B cell (primary cell): Measurements from ENCODE around the gene SETDB2. TPM values are rescaled to one million over a fixed set of nuclear protein-coding genes. Genes with fewer than 3 reads are reported as not detected.

Experiments used
- ATAC-seq: fragments of 200-7000 bp; cut with Tn5 transposase; one replicate; pipeline ENCODE4 v1.10.0; 2021; ENCODE audit warnings: low read depth, mild to moderate bottlenecking, moderate number of reproducible peaks, moderate library complexity
- CTCF ChIA-PET: fragments of 350-600 bp; sonication (Branson Sonifier 250); formaldehyde crosslinking; loops from one replicate; lab custom pipeline; 2021; ENCODE audit warnings: antibody characterized with exemption, inconsistent platforms; lab: Charles Lee
- POLR2A ChIA-PET: fragments of 350-600 bp; sonication (Branson Sonifier 250); formaldehyde crosslinking; loops from one replicate; lab custom pipeline; 2021; ENCODE audit warnings: antibody characterized with exemption; lab: Charles Lee
- DNase-seq: peaks from one replicate; pipeline ENCODE4 v3.0.0; 2013
- H2AFZ ChIP-seq: 2 replicates; pipeline ENCODE4 v1.6.1; 2012; ENCODE audit warnings: mild to moderate bottlenecking, low read depth, low read length; ENCODE audit not compliant: insufficient read depth, poor library complexity, severe bottlenecking
- H3K27ac ChIP-seq, 2 donors: 1 replicate in 1 of 2; 2 replicates in 1 of 2; pipeline ENCODE4 v1.5.1; 2012 to 2013; ENCODE audit warnings: low read length in 2 of 2, mild to moderate bottlenecking in 2 of 2, moderate library complexity in 1 of 2
- H3K27me3 ChIP-seq, 4 experiments: fragments of 200-600 bp in 1 of 4; sonication (generic) in 1 of 4; replicated peaks in 1 of 4; 1 replicate in 2 of 4; 2 replicates in 2 of 4; pipeline versions ENCODE4 v1.6.1 to v1.7.0; 2013 to 2016; ENCODE audit warnings: low read length in 3 of 4, mild to moderate bottlenecking in 2 of 4, mixed read lengths in 1 of 4, moderate library complexity in 1 of 4; ENCODE audit not compliant: insufficient read depth in 4 of 4, control insufficient read depth in 3 of 4; ENCODE audit errors: control extremely low read depth in 1 of 4
- H3K36me3 ChIP-seq, 2 experiments: replicated peaks in 1 of 2; 1 replicate in 1 of 2; 2 replicates in 1 of 2; pipeline versions ENCODE4 v1.6.1 to v1.7.1; 2013; ENCODE audit warnings: low read length in 1 of 2; ENCODE audit not compliant: insufficient read depth in 2 of 2, control insufficient read depth in 1 of 2; ENCODE audit errors: control extremely low read depth in 1 of 2, extremely low read depth in 1 of 2
- H3K4me1 ChIP-seq, 2 donors: fragments of 200-600 bp in 1 of 2; sonication (generic) in 1 of 2; 1 replicate in 1 of 2; 2 replicates in 1 of 2; pipeline versions ENCODE4 v1.5.1 to v1.6.1; 2013 to 2017; ENCODE audit warnings: low read length in 2 of 2; ENCODE audit not compliant: control insufficient read depth in 2 of 2, insufficient read depth in 2 of 2
- H3K4me2 ChIP-seq: replicated peaks from 2 replicates; pipeline ENCODE3; 2012; ENCODE audit warnings: mild to moderate bottlenecking, low read depth, low read length; ENCODE audit not compliant: poor library complexity, severe bottlenecking
- H3K4me3 ChIP-seq, 5 experiments: fragments of 200-600 bp in 1 of 5; sonication (generic) in 1 of 5; 1 replicate in 3 of 5; 2 replicates in 2 of 5; pipeline versions ENCODE4 v1.5.1 to v1.7.0; 2011 to 2016; ENCODE audit warnings: low read length in 4 of 5, mild to moderate bottlenecking in 4 of 5, low read depth in 2 of 5, control low read depth in 1 of 5, moderate library complexity in 1 of 5; ENCODE audit not compliant: insufficient read depth in 1 of 5; ENCODE audit errors: control extremely low read depth in 1 of 5, extremely low read depth in 1 of 5
- H3K79me2 ChIP-seq: fragments of 200-600 bp; sonication (generic); one replicate; pipeline ENCODE4 v1.6.0; 2016; ENCODE audit warnings: low read length; ENCODE audit not compliant: control insufficient read depth, insufficient read depth
- H3K9ac ChIP-seq: fragments of 200-600 bp; sonication (generic); 2 replicates; pipeline ENCODE4 v1.6.1; 2017; ENCODE audit warnings: mild to moderate bottlenecking, low read length, moderate library complexity
- H3K9me3 ChIP-seq, 3 donors: one replicate each; pipeline versions ENCODE4 v1.6.1 to v1.7.1; 2013; ENCODE audit warnings: low read length in 2 of 3; ENCODE audit not compliant: control insufficient read depth in 2 of 3, insufficient read depth in 1 of 3; ENCODE audit errors: control extremely low read depth in 1 of 3
- H4K20me1 ChIP-seq: 2 replicates; pipeline ENCODE4 v1.6.0; 2012; ENCODE audit warnings: mild to moderate bottlenecking, low read length; ENCODE audit not compliant: insufficient read depth, control insufficient read depth, poor library complexity, severe bottlenecking
- H3K27ac Mint-ChIP-seq: one replicate; pipeline ENCODE4 v1.8.0; 2021; ENCODE audit warnings: mixed read lengths
- H3K27me3 Mint-ChIP-seq: one replicate; pipeline ENCODE4 v1.8.0; 2021; ENCODE audit warnings: mixed read lengths
- H3K4me1 Mint-ChIP-seq: one replicate; pipeline ENCODE4 v1.8.0; 2021; ENCODE audit warnings: mixed read lengths
- H3K4me3 Mint-ChIP-seq: one replicate; pipeline ENCODE4 v1.8.0; 2021; ENCODE audit warnings: mixed read lengths
- H3K9me3 Mint-ChIP-seq: one replicate; pipeline ENCODE4 v1.8.0; 2022; ENCODE audit warnings: mixed read lengths; ENCODE audit not compliant: insufficient read depth
- CTCF ChIP-seq: fragments of 200-600 bp; IDR thresholded peaks from one replicate; pipeline ENCODE4 v1.8.0; 2022; ENCODE audit warnings: antibody characterized with exemption, mild to moderate bottlenecking
- EZH2 ChIP-seq: IDR thresholded peaks from 2 replicates; pipeline ENCODE4 v1.6.1; 2012; ENCODE audit warnings: borderline replicate concordance, low read depth, mild to moderate bottlenecking, moderate library complexity, low read length; ENCODE audit not compliant: insufficient read depth, poor library complexity, severe bottlenecking
- WGBS: methylation state at CpG from one replicate; pipeline ENCODE4 v1.1.5; 2013; ENCODE audit warnings: missing lambda C conversion rate; ENCODE audit not compliant: insufficient coverage; 5-methylcytosine and 5-hydroxymethylcytosine counted together
- intact Hi-C: fragments of 100-400 bp; cut with micrococcal nuclease; formaldehyde crosslinking; loops from one replicate; pipeline ENCODE4 v1.10.0; 2022
- polyA plus RNA-seq: library from polyadenylated mRNA; depleted of rRNA; stranded (reverse); fragments of >200 nt; gene quantifications from 2 replicates; pipeline ENCODE4 v1.2.3, GENCODE V29; 2012
- total RNA-seq, 2 donors: library from RNA; stranded (reverse); fragments of 120-200 nt in 1 of 2; gene quantifications; 1 replicate in 1 of 2; 2 replicates in 1 of 2; pipeline versions ENCODE4 v1.2.3 to v1.2.4, GENCODE V29; 2013 to 2022

Gene SETDB2
- total and polyA plus RNA-seq, 2 donors (not counting 1 experiment from before 2014, with no cell fraction given): 12.0 to 38.2 TPM

- no peak overlapping the region for H3K9ac ChIP-seq
- Mint-ChIP-seq H3K4me3 (peak overlapping the region; percentile 11), H3K9me3 (no peaks in the 10 kb centered on the region), H3K27me3 (no peaks in the 10 kb centered on the region), H3K4me1 (peaks cover 44% of the 10 kb centered on the region), H3K27ac (peak overlapping the region; percentile 44)
- TF ChIP-seq EZH2 (no peak), CTCF (no peak)
- no peak overlapping the region for H2AFZ ChIP-seq
- H3K4me3 ChIP-seq: no peak overlapping the region
- H3K36me3 ChIP-seq: peaks cover 0 to 3% of the 10 kb centered on the region in 2 experiments
- H3K79me2 ChIP-seq: no peaks in the 10 kb centered on the region
- no peaks in the 10 kb centered on the region for H3K27me3 ChIP-seq
- H3K9me3 ChIP-seq: no peaks in the 10 kb centered on the region
- H3K27ac ChIP-seq: peak overlapping the region; percentile 5 to 15
- CTCF ChIA-PET: interaction anchor here (1.0 kb wide), 2 partner anchors 9 to 36 kb away, joined by 3 to 5 read pairs; no protein-coding TSS in a partner anchor
- 38% methylated on average over 1 of the region's 5 CpGs for whole genome bisulfite sequencing
- intact Hi-C loops: no loop called here
- no peaks in the 10 kb centered on the region for H4K20me1 ChIP-seq
- H3K4me1 ChIP-seq: peaks cover 27 to 35% of the 10 kb centered on the region in 2 donors
- DNase-seq: no peak
- no peak overlapping the region for H3K4me2 ChIP-seq
- POLR2A ChIA-PET: interaction anchor here (0.6 to 0.9 kb wide), 2 partner anchors 43 to 1315 kb away, joined by 6 read pairs; partner anchors contain the start of gene PHF11
- no peak for ATAC-seq
These were observed 95.2 kb downstream of the SETDB2 start for GRCh38 chr13:49539313-49539712.

GRCh38 chr13:49539746-49540145 lies 95.7 kb downstream of the SETDB2 start:
- H3K27ac ChIP-seq: peak overlapping the region in 1 of 2 donors; percentile 15
- no peaks in the 10 kb centered on the region for H4K20me1 ChIP-seq
- intact Hi-C loops: no loop called here
- WGBS: 100% methylated on average over 1 of the region's 3 CpGs
- Mint-ChIP-seq H3K4me3 (peak overlapping the region; percentile 42), H3K4me1 (peaks cover 41% of the 10 kb centered on the region), H3K27me3 (no peaks in the 10 kb centered on the region), H3K9me3 (no peaks in the 10 kb centered on the region), H3K27ac (peak overlapping the region; percentile 44)
- peaks cover 0 to 3% of the 10 kb centered on the region in 2 experiments for H3K36me3 ChIP-seq
- no peak overlapping the region for H3K4me3 ChIP-seq
- H3K9ac ChIP-seq: no peak overlapping the region
- DNase-seq: no peak
- H3K4me2 ChIP-seq: peak overlapping the region; percentile 55
- CTCF ChIA-PET: interaction anchor here (1.0 kb wide), 2 partner anchors 9 to 37 kb away, joined by 3 to 5 read pairs; no protein-coding TSS in a partner anchor
- TF ChIP-seq CTCF (no peak), EZH2 (no peak)
- H2AFZ ChIP-seq: peak overlapping the region; percentile 55
- H3K9me3 ChIP-seq: no peaks in the 10 kb centered on the region
- no peaks in the 10 kb centered on the region for H3K27me3 ChIP-seq
- no peak for ATAC-seq
- POLR2A ChIA-PET: interaction anchor here (0.9 to 1.0 kb wide), 2 partner anchors 44 to 45 kb away, joined by 4 to 6 read pairs; partner anchors contain the start of genes PHF11 and RCBTB1
- H3K4me1 ChIP-seq: peaks cover 25 to 33% of the 10 kb centered on the region in 2 donors
- no peaks in the 10 kb centered on the region for H3K79me2 ChIP-seq
